Ishikawa (cell line): Measurements from ENCODE around the gene FAM221B.

Source experiments
- CEBPB ChIP-seq: IDR thresholded peaks from 2 replicates; pipeline ENCODE4 v1.6.1; 2012
- FOXM1 ChIP-seq: IDR thresholded peaks from 2 replicates; pipeline ENCODE4 v1.6.1; 2012; ENCODE audit warnings: low read depth, borderline replicate concordance
- MAX ChIP-seq: IDR thresholded peaks from 2 replicates; pipeline ENCODE4 v1.6.1; 2012
- RAD21 ChIP-seq: IDR thresholded peaks from 2 replicates; pipeline ENCODE4 v1.6.1; 2012; ENCODE audit warnings: low read depth

GRCh38 chr9:35771943-35772342 is 56.6 kb downstream of the FAM221B start:
- TF ChIP-seq MAX = no peak
- TF ChIP-seq FOXM1 = no peak
- TF ChIP-seq CEBPB = 0 out of 2 replicates have a peak, but pooled peaks have one; percentile 27
- no peak for TF ChIP-seq RAD21
